Vagina (tissue), 2 donors: Measurements from ENCODE around the gene CSRNP3.

ENCODE experiments used
- POLR2A ChIP-seq, 2 donors: fragments of 450-650 bp; IDR thresholded peaks; one replicate each; pipeline ENCODE4 v1.6.1; 2017; ENCODE audit warnings: antibody characterized with exemption in 2 of 2, mild to moderate bottlenecking in 2 of 2, moderate library complexity in 2 of 2
- TF ChIP-seq, protein P1 (sequence below), 3 experiments: fragments of 450-650 bp in 2 of 3; fragments of 200-600 bp in 1 of 3; sonication (generic) in 1 of 3; IDR thresholded peaks; one replicate each; pipeline ENCODE4 v1.5.1; 2017 to 2019; ENCODE audit warnings: antibody characterized with exemption in 3 of 3, mild to moderate bottlenecking in 2 of 3, moderate library complexity in 2 of 3

DNA sequence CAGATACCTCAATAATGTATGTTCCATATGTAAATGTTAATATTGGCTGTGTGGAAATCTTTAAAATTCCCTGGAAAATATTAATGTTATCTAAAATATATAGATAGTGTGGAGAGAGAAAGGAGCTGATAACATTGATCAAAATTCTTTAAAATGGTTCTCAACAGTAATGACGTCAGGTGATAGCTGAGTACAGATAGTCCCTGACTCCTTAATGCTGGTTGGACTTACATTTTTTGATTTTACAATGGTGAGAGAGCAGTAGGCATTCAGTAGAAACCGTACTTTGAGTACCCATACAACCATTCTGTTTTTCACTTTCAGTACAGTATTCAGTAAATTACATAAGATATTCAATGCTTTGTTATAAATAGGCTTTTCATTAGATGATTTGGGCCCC, 177.9 kb downstream of the CSRNP3 start:
- TF ChIP-seq, protein P1, sequence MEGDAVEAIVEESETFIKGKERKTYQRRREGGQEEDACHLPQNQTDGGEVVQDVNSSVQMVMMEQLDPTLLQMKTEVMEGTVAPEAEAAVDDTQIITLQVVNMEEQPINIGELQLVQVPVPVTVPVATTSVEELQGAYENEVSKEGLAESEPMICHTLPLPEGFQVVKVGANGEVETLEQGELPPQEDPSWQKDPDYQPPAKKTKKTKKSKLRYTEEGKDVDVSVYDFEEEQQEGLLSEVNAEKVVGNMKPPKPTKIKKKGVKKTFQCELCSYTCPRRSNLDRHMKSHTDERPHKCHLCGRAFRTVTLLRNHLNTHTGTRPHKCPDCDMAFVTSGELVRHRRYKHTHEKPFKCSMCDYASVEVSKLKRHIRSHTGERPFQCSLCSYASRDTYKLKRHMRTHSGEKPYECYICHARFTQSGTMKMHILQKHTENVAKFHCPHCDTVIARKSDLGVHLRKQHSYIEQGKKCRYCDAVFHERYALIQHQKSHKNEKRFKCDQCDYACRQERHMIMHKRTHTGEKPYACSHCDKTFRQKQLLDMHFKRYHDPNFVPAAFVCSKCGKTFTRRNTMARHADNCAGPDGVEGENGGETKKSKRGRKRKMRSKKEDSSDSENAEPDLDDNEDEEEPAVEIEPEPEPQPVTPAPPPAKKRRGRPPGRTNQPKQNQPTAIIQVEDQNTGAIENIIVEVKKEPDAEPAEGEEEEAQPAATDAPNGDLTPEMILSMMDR (IDR thresholded peaks at IDR 0.05): no peak
- TF ChIP-seq POLR2A (IDR thresholded peaks at IDR 0.05): no peak
